HUDEP-2 (cell line): Measurements from ENCODE around the gene U2AF2.

Source experiments
- DNase-seq, 76 experiments: peaks; one replicate each; lab custom pipeline; 2025; ENCODE audit not compliant: unreplicated experiment in 76 of 76; lab: John Stamatoyannopoulos, UW

The U2AF2 gene

DNA sequence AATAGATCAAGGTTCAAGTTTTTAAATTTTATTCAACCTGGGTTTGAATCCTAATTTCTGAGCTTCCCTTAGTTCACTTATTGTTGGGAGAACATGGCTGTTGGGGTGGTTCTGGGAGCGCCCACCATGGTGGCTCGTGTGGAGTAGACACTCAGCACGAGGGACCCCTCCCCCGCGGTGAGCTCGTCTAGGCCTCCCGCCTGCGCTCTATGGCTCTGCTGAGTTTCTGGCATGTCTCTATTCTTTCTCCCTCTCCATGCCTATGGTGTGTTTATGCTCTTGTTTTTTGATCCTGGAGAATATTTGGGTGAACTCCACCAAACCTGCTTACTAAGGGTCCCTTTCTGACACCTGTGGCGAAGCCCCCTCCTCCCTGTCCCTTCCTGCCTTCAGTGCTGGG lies 18.6 kb downstream of the U2AF2 start:
- DNase-seq: peak in 5 of 76 experiments; percentile 9 to 29 (median 20)

DNA sequence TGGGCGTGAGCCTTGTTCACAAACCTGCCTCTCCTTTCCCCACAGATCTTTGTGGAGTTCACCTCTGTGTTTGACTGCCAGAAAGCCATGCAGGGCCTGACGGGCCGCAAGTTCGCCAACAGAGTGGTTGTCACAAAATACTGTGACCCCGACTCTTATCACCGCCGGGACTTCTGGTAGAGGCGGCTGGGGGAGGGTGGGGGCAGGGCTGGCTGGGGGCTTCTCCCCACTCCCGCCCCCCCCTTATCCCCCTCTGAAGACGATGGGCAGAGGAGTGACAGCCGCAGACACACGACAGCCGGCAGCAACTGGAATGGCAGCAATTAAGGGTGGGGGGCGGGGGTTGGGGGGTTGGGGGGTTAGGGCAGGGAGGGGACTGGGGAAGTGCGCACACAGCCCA lies 19.1 kb downstream of the U2AF2 start:
- no peak for DNase-seq

DNA sequence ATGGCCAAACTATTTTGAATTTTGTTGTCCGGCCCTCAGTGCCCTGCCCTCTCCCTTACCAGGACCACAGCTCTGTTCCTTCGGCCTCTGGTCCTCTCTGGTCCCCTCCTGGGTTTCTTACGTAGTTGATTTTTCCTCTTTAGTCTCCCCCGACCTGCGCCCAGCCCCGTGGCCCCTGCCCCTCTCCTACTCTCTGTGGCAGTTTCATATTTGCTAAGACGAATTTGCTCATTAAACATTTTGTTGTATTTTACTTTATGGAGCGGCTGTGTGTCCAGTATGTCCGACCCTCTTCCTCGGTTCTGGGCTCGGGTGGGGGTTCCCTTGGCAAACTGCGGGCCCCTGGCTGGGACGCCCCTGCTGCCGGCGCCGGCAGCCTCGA lies 19.6 kb downstream of the U2AF2 start:
- no peak for DNase-seq

DNA sequence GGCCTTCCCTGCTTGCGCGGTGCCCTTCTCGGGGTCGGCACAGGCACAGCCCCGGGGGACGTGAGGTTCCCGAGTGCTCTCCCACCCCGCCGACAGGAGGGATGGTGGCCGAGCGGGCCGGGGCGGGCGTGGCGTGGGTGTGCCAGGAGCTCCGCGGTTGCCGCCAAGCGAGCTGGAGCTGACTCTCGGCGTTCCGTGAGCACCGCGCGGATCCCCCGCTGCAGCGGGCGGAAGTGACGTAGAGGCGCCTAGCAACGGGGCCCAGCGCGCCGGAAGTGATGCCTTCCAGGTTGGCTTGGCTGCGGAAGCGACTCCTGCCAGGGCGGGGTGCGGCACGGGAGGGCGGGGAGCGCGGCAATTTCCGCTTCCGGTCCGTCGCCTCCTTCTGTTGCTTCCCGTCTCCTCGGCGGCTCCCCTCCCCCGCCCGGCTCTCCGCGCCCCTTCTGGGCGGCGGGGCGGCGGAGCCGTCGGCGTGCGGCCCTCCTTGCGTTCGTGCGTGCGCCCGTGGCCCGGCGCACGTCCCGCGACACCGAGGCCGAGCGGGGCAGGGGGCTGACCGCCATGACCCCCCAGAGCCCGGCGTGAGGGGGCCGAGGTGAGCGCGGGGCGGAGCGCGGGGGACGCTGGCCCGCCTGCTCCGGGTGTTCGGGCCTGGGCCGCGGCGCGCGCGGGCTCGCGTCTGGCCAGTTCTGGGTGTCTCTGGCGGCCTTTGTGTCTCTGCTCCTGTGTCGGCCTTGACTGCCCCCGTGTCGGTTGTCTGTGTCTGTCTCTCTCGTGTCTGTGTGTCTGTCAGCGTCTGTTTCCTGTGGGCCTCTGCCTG lies 20.2 kb downstream of the U2AF2 start, which contains the start of gene EPN1:
TSS of gene EPN1 (plus strand) at position 386 of the 820 bp plus-strand sequence. CDS start 3,402 bp downstream, outside the sequence.
- DNase-seq: peak in 75 of 76 experiments; percentile 38 to 99 (median 98)

DNA sequence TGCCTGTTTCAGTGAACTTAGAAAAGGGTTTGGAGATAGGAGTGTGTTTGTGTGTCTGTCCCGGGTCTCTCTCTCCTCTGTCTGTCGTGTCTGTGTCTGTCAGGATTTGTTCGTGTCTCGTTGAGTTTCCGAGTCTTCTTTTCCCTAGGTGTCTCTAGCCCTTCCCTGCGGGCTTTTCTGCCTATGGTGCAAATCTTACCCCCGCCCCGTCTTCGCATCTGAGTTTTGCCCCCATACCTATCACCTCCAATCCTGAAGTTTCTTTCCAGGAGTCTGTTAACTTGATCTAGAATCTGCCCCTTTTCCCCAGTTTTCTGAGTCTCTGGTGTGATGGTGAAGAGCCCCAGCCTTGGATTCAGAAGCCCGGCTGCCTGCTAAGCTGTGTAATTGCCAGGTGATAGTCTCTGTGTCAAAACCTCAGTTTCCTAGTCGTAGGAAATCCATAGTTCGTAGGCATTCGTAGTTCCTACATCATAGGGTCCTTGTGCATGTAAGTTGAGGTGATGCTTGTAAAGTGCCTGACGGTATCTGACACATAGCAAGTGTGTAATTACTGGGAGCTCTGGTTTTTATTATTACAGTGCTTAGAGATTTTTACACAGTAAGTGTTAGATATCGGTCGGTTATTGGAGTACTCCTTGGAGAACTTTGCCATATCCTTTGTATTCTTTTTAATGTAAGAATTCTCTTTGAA lies 21.0 kb downstream of the U2AF2 start:
- peak in 1 of 76 experiments; percentile 29 for DNase-seq

DNA sequence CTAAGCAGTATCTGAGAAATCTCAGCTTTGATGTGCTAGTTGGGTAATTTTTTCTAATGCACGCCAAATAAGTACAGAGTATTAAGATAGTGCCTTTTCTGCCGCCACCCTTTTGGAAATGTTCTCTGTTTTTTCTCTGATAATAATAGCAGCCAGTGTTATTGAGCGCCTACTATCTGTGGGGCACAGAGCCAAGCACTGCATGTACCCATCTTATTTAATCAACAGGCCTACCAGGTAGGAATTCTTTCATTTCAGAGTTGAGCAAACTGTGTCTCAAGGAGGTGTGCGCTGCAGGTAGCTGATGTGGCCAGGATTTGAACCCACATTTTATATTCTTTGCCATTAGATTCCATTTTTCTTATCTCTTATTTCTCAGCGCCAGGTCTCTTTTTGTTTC lies 21.5 kb downstream of the U2AF2 start:
- DNase-seq: peak in 71 of 76 experiments; percentile 29 to 86 (median 64)

DNA sequence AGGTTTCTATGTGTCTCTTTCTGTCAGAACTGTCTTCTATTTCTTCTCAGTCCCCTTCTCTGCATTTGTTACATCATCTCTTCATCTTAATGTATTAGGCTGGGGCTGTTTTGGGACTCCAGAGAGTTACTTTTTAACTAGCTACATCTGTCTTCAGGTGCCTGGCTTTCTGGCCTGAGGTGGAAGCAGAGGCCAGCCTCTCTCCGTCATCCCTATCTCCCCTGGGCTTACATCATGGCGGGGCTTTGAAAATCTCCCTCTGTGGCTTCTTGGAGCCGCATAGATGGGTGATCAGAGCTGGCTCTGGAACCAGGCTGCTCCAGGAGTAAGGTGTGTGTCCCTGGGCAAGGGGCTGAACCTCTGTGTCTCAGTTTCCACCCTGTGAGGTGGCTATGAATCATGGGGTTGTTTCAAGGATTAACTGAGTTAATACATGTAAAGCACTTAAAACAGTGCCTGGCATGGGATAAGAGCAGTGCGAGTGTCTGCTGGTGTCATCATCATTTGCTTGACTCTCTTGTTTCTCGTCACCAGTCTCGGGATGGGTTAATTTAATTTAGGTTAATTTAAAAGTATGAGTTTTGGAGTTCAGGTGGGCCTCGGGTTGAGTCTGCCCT lies 22.2 kb downstream of the U2AF2 start:
- DNase-seq: no peak

DNA sequence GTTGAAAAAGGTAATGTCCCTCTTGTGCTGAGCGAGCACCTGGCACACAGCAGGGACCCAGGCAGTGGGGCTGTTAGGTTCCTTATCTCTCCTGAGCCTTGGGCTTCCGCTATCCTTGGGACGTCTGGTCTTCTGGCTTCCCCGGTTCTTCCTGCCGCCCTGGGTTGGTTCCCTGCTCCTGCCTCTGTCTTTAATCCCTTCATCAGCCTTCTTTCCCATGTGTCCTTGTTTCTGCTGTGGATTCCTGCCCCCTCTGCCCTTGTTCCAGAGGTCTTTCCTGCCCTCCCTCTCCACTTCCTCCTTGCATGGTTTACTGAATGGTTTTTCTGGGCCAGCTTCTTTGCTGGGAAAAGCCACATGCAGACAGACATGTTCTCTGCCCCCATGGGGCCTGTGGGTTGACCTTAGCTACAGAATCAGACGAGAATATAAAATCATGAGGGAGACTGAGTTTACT lies 22.8 kb downstream of the U2AF2 start:
- DNase-seq: no peak

DNA sequence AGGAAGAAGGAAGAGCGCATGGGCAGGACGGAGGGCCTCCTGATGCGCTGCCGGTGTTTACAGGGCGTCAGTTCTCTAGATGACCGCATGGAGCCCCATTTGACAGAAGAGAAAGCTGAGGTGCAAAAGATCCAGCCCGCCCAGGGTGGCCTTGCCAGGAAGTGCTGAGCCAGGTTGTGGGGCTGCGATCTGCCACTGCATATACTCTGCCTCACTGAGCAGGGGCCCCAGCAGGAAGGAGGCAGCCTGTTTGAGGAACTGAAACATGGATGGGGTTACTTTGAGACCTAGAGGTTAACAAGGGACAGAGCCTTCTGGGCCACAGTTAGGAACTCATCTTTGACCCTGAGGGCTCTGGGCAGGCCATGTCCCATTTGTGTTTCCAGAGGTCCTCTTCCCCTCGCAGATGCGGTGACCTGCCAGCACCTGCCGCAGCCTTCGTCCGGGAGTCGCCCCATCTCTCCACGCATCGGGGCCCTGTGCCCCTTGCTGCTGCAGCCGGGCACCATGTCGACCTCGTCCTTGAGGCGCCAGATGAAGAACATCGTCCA lies 23.4 kb downstream of the U2AF2 start:
- no peak for DNase-seq

DNA sequence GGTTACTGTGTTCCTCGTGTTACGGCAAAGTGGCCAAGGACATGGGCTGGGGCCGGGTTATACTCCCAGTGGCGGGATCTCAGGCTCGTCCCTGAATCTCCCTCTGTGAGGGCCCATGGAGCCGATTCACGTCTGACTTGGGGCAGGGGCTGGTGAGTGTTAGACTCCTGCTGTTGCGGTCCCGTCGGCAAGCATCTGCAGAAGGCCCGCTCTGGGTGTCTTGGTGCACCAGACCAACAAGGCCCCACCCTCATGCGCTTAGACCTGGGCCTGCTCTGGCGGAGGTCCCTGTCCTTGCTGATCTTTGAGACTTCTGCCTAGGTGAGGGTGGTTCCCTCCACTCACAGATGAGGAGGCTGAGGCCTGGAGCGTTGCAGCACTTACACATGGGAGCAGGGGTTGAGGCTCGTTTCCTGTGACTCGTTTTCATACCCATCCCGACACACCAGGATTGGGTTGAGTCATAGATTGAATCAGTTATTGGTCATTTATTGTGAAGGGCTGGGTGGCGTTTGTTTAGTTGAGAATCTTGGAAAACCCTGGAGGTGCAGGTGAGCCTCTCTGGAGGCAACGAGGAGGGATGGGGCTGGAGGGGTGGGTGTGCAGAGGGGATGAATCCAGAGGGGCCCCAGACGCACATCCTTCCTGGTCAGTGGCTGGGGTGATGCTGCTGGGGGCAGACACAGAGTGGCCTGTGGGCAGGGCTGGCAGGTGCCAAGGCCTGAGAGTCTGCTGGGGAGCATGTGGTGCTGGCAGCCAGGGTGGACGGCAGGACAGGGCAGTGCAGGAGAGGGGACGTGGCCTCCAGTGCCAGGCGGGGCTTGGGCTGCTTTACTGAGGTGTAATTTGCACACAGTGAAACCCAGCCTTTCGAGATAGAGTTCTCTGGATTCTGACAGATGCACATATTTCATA lies 24.8 kb downstream of the U2AF2 start:
- DNase-seq: no peak

DNA sequence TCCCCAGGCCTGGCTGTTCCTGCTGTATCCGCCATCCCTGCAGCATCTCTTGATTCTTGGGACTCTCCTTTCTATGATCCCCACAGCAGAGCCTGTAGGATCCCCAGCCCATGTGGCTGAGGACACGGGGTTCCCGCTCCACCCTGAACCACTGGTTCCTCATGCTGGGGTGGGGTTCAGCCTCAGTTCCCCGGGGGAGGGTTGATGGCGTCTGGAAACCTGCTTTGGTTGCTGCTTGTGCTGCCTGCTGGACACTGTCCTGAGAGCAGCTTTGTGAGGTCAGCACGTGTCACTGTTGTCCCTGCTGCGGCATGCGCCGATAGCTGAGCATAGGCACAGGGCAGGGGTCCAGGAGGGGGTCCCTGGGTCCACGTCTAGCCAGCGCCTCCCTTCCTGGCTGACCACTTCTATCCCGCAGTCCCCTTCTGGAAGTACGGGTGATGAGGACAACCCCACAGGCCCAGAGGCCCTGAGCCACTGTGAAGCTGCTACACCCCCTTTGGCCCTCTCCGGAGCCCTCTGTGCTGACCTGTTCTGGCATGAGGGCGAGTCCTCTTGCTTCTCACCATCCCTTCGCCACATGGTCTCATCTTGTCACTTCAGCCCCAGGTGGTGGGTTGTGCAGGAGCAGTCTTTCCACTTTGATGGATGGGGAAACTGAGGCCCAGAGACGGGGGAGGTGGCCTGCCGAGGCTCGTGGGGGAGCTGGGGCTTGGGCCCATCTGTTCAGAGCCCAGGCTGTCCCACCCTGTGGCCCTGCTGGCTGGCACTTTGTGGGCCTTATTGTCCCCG lies 25.7 kb downstream of the U2AF2 start:
- no peak for DNase-seq

DNA sequence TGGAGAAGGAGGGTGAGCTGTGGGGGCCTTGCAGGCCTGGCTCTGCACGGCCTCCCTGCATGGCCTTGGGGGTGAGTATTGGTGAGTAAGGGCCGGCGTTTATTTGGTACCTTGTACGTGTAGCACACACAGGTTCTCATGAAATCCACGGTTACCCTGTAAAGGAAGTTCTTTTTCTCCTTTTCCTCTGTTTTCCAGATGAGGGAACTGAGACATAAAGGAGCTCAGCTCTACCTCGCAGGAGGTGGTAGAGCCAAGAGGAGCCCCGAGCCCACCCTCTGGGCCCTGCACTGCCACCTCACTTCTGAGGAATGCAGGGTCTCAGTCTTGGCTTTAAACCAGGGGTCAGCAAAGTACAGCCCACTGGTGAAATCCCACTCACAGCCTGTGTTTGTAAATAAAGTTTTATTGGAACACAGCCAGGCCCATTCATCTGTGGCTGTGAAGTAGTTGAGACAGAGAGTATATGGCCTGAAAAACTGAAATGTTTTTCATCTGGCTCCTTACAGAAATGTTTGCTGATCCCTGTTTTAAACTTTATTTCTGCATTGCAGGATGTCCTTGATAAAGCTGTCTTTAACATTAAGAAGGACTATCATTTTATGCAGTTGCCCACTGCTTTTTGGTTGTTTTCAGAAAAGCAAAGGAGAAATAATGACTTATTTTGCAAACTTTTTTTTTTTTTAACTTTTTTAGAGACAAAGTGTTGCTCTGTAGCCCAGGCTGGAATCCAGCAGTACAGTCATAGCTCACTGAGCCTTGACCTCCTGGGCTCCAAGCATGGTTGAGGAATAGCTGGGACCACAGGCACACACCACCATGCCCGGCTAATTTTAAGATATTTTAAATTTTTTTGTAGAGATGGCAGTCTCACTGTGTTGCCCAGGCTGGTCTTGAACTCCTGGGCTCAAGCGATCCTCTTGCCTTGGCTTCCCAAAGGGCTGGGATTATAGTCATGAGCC lies 26.6 kb downstream of the U2AF2 start:
- DNase-seq: no peak

DNA sequence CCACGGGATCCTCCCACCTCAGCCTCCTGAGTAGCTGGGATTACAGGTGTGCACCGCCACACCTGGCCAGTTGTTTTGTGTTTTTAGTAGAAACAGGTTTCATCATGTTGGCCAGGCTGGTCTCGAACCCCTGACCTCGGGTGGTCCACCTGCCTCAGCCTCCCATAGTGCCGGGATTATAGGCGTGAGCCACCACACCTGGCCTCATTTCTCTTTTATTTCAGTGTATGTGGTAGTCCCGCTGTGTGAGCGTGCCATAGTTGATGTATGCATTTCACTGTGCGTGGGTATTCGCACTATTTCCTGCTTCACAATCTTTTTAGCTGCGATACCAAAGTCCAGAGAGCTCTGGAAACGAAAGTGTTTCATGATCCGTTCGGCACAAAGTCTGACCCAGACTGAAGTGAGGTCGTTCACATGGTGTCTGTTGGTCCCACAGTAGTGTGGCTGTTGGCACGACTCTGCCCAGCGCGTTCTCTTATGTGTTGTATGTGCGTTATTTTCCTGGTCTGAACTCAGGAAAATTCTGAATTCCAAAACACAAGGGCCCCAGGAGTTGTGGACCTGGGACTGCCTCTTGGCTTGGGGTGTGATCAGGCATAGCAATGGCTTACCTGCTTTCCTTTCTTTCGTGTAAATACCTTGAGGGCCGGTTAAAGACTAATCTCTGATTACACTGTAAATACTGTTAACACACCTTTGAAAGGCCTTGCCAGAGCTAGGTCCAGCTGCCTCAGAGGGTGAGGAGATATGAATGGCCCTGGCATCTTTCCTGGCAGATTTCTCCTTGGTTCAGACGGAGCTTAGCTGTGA lies 28.8 kb downstream of the U2AF2 start:
- DNase-seq: no peak

DNA sequence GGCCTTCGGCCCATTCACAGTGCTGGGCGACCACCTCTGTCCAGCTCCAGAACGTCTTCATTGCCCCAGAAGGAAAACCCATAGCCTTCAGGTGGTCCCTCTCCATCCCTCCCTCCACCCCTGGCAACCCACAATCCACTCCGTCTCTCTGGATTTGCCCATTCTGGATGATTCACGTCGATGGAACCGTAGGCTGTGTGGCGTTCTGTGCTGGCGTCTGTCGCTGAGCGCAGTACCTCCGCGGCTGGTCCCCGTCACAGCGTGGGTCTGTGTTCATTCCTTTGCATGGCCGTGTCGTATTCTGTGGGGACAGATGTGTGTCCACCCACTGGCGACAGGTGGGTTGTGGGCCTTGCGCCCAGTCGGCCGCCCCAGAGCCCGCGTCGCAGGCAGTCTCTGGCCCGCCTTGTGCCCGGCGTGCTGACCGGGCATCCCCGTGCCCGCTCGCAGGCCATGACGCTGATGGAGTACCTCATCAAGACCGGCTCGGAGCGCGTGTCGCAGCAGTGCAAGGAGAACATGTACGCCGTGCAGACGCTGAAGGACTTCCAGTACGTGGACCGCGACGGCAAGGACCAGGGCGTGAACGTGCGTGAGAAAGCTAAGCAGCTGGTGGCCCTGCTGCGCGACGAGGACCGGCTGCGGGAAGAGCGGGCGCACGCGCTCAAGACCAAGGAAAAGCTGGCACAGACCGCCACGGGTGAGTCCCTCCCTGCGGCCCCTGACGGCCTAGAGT lies 30.3 kb downstream of the U2AF2 start:
- DNase-seq: no peak

DNA sequence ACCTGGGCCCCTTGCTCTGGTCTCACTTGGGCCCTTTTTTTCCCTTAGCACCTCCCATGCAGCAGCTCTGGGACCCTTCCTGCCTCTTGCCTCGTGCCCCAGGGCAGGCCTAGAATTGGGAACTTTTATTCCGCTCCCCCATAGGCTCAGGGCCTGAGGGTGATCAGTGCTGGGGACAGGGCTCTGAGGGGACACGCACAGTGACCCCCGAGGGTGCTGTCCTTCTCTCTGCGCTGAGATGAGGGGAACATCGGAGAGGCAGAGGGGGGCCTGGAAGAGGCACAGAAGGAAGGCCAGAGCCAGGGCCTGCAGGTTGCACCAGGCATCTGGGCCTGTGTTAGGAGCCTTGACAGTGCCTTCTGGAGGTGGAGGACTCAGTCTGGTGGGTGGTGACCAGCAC lies 30.9 kb downstream of the U2AF2 start:
- no peak for DNase-seq

DNA sequence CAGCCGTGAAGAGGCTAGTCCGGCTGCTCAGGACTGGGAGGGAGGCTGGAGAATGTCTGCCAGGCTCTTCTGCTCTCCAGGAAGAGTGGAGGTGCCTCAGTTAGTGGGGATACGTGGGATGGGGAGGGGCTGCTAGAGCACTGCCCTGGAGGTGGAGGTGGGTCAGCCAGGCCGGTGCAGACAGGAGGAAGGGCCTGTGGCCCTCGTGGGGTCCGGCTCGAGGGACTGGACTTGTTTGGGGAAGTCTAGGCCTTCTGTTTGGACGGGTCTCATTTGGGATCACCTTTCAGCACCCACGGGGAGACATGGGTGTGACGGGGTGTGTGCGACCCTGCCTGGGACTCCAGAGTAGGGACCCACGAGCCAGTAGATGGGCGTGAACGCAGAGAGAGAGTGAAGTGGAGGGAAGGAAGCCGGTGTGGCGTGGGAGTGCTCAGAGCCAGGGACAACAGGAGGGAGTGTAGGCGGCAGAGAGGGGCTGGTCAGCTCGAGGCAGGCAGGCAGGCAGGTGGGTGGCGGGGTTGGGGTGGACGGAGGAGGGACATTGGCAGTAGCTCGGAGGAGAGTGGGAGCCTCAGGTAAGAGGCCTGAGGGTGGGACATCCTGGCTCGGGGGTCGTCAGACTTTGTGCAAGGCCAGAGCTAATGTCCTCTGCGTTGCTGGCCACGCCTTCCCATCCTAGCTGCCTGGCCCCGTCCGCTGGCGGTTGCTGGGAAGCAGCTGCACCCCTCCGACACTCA lies 31.6 kb downstream of the U2AF2 start:
- no peak for DNase-seq
